Fibroblast of pulmonary artery (primary cell): Measurements from ENCODE around the gene MED25.

Experiments
- DNase-seq: peaks from one replicate; pipeline ENCODE4 v3.0.0-alpha.2; 2010; ENCODE audit warnings: low read depth
- H3K4me3 ChIP-seq: replicated peaks from 2 replicates; pipeline ENCODE4 v1.5.1; 2011; ENCODE audit warnings: low read depth, mild to moderate bottlenecking, control low read depth, low read length, moderate library complexity
- TF ChIP-seq, protein P1 (sequence below): IDR thresholded peaks from 2 replicates; pipeline ENCODE4 v1.5.1; 2011; ENCODE audit warnings: mild to moderate bottlenecking, control low read depth, low read length, inconsistent platforms; ENCODE audit errors: missing control alignments

Gene MED25

DNA sequence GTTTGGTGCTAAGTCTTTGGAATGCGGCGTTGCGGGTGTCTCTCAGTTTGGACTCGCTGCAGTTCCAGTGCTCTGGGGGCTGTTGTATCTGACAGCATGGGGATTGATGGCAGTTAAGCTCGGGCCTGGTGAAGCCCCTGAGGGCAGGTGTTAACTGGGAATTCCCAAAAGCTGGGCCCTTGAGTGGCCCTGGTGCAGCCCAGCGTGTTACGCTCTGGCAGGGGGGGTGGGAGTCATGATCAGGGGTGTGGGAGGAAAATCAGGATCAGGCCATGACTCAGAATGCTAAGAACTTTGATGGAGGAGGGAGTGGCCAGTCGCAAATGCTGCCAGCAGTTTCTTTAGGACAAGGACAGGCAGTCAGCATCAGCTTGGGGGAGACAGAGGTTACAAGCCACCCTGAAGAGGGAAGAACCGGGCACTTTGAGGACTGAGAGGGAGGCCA is 31.7 kb upstream of the MED25 start:
- TF ChIP-seq, protein P1, sequence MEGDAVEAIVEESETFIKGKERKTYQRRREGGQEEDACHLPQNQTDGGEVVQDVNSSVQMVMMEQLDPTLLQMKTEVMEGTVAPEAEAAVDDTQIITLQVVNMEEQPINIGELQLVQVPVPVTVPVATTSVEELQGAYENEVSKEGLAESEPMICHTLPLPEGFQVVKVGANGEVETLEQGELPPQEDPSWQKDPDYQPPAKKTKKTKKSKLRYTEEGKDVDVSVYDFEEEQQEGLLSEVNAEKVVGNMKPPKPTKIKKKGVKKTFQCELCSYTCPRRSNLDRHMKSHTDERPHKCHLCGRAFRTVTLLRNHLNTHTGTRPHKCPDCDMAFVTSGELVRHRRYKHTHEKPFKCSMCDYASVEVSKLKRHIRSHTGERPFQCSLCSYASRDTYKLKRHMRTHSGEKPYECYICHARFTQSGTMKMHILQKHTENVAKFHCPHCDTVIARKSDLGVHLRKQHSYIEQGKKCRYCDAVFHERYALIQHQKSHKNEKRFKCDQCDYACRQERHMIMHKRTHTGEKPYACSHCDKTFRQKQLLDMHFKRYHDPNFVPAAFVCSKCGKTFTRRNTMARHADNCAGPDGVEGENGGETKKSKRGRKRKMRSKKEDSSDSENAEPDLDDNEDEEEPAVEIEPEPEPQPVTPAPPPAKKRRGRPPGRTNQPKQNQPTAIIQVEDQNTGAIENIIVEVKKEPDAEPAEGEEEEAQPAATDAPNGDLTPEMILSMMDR: no peak
- no peak overlapping the region for H3K4me3 ChIP-seq
- DNase-seq: peak; percentile 49

DNA sequence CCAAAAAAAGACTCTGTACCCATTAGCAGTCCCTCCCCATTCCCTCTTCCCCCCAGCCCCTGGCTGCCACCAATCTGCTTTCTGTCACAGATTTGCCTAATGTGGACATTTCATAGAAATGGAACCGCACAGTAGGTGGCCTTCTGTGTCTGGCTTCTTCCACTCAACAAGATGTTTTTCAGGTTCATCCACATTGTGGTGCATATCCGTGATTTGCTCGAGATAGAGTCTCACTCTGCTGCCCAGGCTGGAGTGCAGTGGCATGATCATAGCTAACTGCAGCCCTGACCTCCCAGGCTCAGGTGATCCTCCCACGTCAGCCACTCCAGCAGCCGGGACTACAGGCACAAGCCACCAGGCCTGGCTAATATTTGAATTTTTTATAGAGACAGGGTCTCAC is 30.3 kb upstream of the MED25 start:
- TF ChIP-seq, protein P1: no peak
- no peak overlapping the region for H3K4me3 ChIP-seq
- DNase-seq: no peak

DNA sequence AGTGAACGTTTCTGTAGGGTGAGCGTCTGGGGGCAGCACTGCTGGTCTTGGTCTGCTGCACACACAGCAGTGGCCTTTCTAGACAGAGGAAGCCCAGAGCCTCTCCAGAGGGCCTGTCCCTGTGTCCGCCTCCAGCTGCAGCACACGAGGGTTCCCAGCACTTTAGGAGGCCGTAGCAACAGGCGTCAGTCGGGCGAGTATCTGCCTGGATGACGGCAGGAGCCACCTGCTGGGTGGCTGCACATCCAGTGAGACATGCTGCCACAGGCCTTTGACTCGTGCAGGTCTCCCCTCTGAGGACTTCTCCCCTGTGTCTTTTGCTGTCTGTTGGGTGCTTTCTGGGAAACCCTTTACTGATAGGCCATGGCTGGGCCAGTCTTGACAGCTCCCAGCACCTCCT is 29.2 kb upstream of the MED25 start:
- DNase-seq: no peak
- no peak overlapping the region for H3K4me3 ChIP-seq
- TF ChIP-seq, protein P1: no peak

DNA sequence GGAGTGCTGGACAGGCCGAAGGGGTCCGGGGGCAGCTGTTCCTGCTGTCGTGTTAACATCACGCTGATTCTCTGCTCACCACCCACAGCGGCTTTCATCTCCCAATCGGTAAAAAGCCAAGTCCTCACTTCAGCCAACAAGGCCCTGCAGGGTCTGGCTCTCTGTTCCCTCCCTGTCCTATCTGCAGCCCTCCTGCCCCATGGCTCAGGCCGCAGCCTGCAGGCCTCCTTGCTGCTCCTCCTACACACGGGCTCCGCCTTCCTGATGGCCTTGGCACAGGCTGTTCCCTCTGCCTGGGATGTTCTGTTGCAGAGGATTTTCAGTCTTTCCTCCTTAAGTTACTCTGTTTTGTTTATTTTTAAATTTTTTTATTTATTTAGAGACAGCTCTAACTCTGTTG is 27.2 kb upstream of the MED25 start:
- no peak overlapping the region for H3K4me3 ChIP-seq
- TF ChIP-seq, protein P1: no peak
- peak; percentile 68 for DNase-seq

DNA sequence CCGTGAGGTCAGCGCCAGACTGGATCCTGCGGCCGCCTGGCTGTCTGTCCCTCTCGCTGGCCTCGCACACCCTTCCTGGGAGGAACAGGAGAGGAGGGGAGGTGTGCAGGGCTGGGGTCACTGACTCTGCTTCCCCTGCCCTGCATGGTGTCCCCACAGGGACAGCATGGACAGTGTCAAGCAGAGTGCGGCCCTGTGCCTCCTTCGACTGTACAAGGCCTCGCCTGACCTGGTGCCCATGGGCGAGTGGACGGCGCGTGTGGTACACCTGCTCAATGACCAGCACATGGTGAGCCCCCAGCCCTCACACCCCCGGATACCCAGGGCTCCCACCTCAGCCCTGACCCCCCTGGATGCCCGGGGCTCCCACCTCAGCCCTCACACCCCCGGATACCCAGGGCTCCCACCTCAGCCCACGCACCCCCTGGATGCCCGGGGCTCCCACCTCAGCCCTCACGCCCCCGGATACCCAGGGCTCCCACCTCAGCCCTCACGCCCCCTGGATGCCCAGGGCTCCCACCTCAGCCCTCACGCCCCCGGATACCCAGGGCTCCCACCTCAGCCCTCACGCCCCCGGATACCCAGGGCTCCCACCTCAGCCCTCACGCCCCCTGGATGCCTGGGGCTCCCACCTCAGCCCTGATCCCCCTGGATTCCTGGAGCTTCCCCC is 26.2 kb upstream of the MED25 start:
- no peak for DNase-seq
- TF ChIP-seq, protein P1: no peak
- H3K4me3 ChIP-seq: no peak overlapping the region

DNA sequence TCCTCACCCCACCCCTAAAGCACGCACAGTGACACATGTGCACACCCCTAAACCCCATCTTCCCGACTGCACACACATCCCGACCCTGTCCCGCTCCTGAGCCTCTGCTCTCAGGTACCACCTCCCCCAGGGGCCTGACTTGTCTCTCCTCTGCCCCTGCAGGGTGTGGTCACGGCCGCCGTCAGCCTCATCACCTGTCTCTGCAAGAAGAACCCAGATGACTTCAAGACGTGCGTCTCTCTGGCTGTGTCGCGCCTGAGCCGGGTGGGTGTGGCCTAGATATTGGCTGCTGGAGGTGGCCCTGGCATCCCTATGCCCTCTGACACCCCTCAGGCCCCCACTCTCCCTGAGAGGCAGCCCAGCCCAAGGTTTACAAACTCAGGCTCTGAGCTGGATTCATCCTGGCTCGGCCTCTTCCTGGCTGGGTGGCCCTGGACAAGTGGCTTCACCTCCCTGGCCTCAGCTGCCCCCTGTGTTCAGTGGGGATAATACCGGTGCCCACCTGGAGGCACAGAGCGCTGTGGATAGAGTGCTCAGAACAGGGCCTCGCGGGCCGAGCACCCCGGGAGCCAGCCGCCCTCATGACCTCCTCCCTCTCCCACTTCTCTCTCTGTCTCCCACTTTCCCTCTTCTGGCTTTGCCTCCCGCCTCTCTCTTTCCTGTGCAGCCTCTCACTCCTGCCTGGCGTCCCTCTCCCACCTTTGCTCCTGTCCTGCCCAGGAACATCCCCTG is 25.1 kb upstream of the MED25 start:
- TF ChIP-seq, protein P1: no peak
- DNase-seq: no peak
- H3K4me3 ChIP-seq: no peak overlapping the region

DNA sequence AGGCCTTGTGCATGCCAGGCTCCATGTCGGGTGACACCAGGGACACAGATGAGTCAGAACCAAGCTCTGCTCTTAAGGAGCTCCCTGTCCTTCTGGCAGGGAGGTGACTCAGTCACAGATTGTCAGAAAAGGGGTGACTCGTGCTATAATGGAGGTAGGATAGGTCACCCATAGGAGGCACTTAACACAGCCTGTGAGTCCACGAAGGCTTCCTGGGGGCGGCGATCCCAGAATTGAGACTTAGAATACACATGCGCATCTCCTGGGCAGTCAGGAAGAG is 24.6 kb upstream of the MED25 start:
- TF ChIP-seq, protein P1: no peak
- H3K4me3 ChIP-seq: no peak overlapping the region

More for the DNA sequence above, 24.6 kb upstream of the MED25 start:
- DNase-seq: no peak
